NCI-H1436 (cell line): ENCODE measurements around the gene NUDT13.

ENCODE experiments used
- DNase-seq: peaks from one replicate; lab custom pipeline; 2025; lab: John Stamatoyannopoulos, UW

Gene NUDT13

GRCh38 chr10:73110345-73110849, at the start of gene NUDT13:
Gene NUDT13, plus strand, starts transcription at chr10:73110455. Its CDS starts 3,911 bp downstream, at chr10:73114366.
- peak; percentile 54 for DNase-seq

GRCh38 chr10:73060738-73061635, 49.3 kb upstream of the NUDT13 start:
- DNase-seq = peak; percentile 3

GRCh38 chr10:73061743-73062142, 48.5 kb upstream of the NUDT13 start:
- DNase-seq = no peak

- DNase-seq = no peak
Measured at GRCh38 chr10:73065441-73065840, 44.8 kb upstream of the NUDT13 start.

GRCh38 chr10:73073627-73074026, 36.6 kb upstream of the NUDT13 start:
- no peak for DNase-seq

GRCh38 chr10:73075829-73076228, 34.4 kb upstream of the NUDT13 start:
- DNase-seq = no peak

- no peak for DNase-seq
Measured at GRCh38 chr10:73076360-73077183, 33.7 kb upstream of the NUDT13 start.

- DNase-seq = no peak
Measured at GRCh38 chr10:73079779-73080541, 30.3 kb upstream of the NUDT13 start.

GRCh38 chr10:73083221-73083620, 27.0 kb upstream of the NUDT13 start:
- no peak for DNase-seq

- DNase-seq = no peak
Measured at GRCh38 chr10:73084209-73084608, 26.0 kb upstream of the NUDT13 start.

- DNase-seq = no peak
Measured at GRCh38 chr10:73086816-73087215, 23.4 kb upstream of the NUDT13 start.

GRCh38 chr10:73088304-73088703, 22.0 kb upstream of the NUDT13 start:
- no peak for DNase-seq

GRCh38 chr10:73092830-73093229, 17.4 kb upstream of the NUDT13 start:
- DNase-seq = no peak

GRCh38 chr10:73093922-73094850, 16.1 kb upstream of the NUDT13 start:
- DNase-seq = no peak

GRCh38 chr10:73094986-73095480, 15.2 kb upstream of the NUDT13 start:
- no peak for DNase-seq

GRCh38 chr10:73095481-73096021, 14.7 kb upstream of the NUDT13 start:
- DNase-seq = no peak

GRCh38 chr10:73096041-73096448, 14.2 kb upstream of the NUDT13 start:
- peak; percentile 45 for DNase-seq

GRCh38 chr10:73096449-73097304, 13.6 kb upstream of the NUDT13 start, which contains the start of gene P4HA1:
Gene P4HA1, minus strand, starts transcription at chr10:73096866. Its CDS starts 21,983 bp downstream, at chr10:73074883.
- DNase-seq = peak; percentile 96

- no peak for DNase-seq
Measured at GRCh38 chr10:73097305-73097670, 13.0 kb upstream of the NUDT13 start.
